Measurements from ENCODE around the gene HSF2BP. TPM values are rescaled to one million over a fixed set of nuclear protein-coding genes. Genes with fewer than 3 reads are reported as not detected.

Gene HSF2BP
- total RNA-seq, 1 experiment from 2014 or later = 4.6 TPM

- intact Hi-C loops (cut with micrococcal nuclease; ENCODE audit: unreplicated experiment) = no loop called here
- CTCF ChIA-PET = no interaction called here
These were observed 34.9 kb downstream of the HSF2BP start for GRCh38 chr21:43624339-43624738.

DNA sequence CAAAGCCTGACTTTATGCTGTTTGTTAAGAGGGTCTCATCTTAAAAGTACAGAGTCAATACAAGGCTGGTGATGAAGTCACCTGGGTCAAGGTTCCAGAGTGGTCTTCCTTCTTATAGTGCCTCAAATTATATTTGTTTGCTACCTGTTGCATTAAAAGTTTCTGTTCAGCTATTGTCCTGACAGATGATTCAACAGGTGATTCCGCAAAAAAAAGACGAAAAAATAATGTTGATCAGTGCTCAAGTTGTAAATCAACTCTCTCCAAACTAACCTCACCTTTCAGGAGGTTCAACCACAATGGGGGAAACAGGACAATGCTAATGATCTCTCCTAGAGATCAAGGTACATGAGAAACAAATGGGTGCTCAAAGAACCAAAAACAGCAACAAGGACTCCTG is 35.7 kb downstream of the HSF2BP start:
- BruUV-seq (replicated peaks) = no TSS peak
- Histone ChIP-seq H3F3A (ENCODE audit: insufficient read depth, low read depth) (no peaks in the 10 kb centered on the region), H3K36me3 (ENCODE audit: low read depth) (0 out of 2 replicates have a peak, but pooled peaks cover 9% of the 10 kb centered on the region), H3K79me2 (ENCODE audit: low read depth) (no peaks in the 10 kb centered on the region), H4K20me1 (ENCODE audit: insufficient read depth) (no peaks in the 10 kb centered on the region), H3K9me2 (ENCODE audit: insufficient read depth) (no peaks in the 10 kb centered on the region), H3K4me3 (no peak overlapping the region), H3K9me3 (ENCODE audit: insufficient read depth, low read depth) (no peaks in the 10 kb centered on the region; the same call in 1 of the 2 replicates), H3K4me1 (replicated peaks; ENCODE audit: insufficient read depth) (no peaks in the 10 kb centered on the region), H2AFZ (no peak overlapping the region), H3K4me2 (no peak overlapping the region), H3K27me3 (ENCODE audit: insufficient read depth, low read depth) (no peaks in the 10 kb centered on the region), H3K27ac (no peak overlapping the region)
- no peak for DNase-seq
- POLR2A ChIA-PET (ENCODE audit: unreplicated experiment) = interaction anchor here (0.7 kb wide), 1 partner anchor 831 kb away, joined by 4 read pairs; no protein-coding TSS in a partner anchor
- CTCF ChIA-PET = no interaction called here
- TF ChIP-seq, protein P1, sequence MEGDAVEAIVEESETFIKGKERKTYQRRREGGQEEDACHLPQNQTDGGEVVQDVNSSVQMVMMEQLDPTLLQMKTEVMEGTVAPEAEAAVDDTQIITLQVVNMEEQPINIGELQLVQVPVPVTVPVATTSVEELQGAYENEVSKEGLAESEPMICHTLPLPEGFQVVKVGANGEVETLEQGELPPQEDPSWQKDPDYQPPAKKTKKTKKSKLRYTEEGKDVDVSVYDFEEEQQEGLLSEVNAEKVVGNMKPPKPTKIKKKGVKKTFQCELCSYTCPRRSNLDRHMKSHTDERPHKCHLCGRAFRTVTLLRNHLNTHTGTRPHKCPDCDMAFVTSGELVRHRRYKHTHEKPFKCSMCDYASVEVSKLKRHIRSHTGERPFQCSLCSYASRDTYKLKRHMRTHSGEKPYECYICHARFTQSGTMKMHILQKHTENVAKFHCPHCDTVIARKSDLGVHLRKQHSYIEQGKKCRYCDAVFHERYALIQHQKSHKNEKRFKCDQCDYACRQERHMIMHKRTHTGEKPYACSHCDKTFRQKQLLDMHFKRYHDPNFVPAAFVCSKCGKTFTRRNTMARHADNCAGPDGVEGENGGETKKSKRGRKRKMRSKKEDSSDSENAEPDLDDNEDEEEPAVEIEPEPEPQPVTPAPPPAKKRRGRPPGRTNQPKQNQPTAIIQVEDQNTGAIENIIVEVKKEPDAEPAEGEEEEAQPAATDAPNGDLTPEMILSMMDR (conservative IDR thresholded peaks at IDR 0.05) = no peak
- no peak for TF ChIP-seq EZH2 (IDR thresholded peaks at IDR 0.05; ENCODE audit: low read depth)
- intact Hi-C loops (cut with micrococcal nuclease; ENCODE audit: unreplicated experiment) = no loop called here

More at GRCh38 chr21:43624339-43624738, 34.9 kb downstream of the HSF2BP start:
- no peaks in the 10 kb centered on the region for H3F3A ChIP-seq (ENCODE audit: insufficient read depth, low read depth)
- no peak for DNase-seq
- no peaks in the 10 kb centered on the region for H4K20me1 ChIP-seq (ENCODE audit: insufficient read depth)
- H2AFZ ChIP-seq = no peak overlapping the region
- no peaks in the 10 kb centered on the region for H3K9me2 ChIP-seq (ENCODE audit: insufficient read depth)
- H3K4me2 ChIP-seq = no peak overlapping the region
- H3K36me3 ChIP-seq (ENCODE audit: low read depth) = 0 out of 2 replicates have a peak, but pooled peaks cover 9% of the 10 kb centered on the region
- no peaks in the 10 kb centered on the region; the same call in 1 of the 2 replicates for H3K9me3 ChIP-seq (ENCODE audit: insufficient read depth, low read depth)
- no peaks in the 10 kb centered on the region for H3K79me2 ChIP-seq (ENCODE audit: low read depth)
- no peaks in the 10 kb centered on the region for H3K27me3 ChIP-seq (ENCODE audit: insufficient read depth, low read depth)
- POLR2A ChIA-PET (ENCODE audit: unreplicated experiment) = interaction anchor here (0.7 kb wide), 1 partner anchor 831 kb away, joined by 4 read pairs; no protein-coding TSS in a partner anchor
- no peaks in the 10 kb centered on the region for H3K4me1 ChIP-seq (replicated peaks; ENCODE audit: insufficient read depth)
- TF ChIP-seq, protein P1 (conservative IDR thresholded peaks at IDR 0.05) = no peak
- no peak for TF ChIP-seq EZH2 (IDR thresholded peaks at IDR 0.05; ENCODE audit: low read depth)
- H3K27ac ChIP-seq = no peak overlapping the region
- H3K4me3 ChIP-seq = no peak overlapping the region
- no TSS peak for BruUV-seq (replicated peaks)

DNA sequence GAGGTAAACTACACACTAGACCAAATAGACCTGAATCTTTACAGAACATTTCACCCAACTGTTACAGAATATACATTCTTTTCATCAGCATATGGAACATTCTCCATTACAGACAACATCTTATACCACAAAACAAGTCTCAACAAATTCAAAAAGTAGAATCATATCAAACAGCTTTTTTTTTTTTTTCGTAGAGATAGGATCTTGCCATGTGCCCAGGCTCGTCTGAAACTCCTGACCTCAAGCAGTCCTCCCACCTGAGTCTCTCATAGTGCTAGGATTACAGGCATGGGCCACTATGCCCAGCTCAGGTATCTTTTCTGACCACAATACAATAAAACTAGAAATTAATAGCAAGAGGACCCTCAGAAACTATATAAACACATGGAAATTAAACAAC is 36.5 kb downstream of the HSF2BP start:
- Histone ChIP-seq H3K4me2 (no peak overlapping the region), H3K36me3 (ENCODE audit: low read depth) (0 out of 2 replicates have a peak, but pooled peaks cover 9% of the 10 kb centered on the region), H2AFZ (no peak overlapping the region), H3K4me3 (no peak overlapping the region), H3K79me2 (ENCODE audit: low read depth) (no peaks in the 10 kb centered on the region), H3K9me3 (ENCODE audit: insufficient read depth, low read depth) (no peaks in the 10 kb centered on the region; the same call in 1 of the 2 replicates), H3K27ac (no peak overlapping the region), H3K27me3 (ENCODE audit: insufficient read depth, low read depth) (no peaks in the 10 kb centered on the region), H3K9me2 (ENCODE audit: insufficient read depth) (no peaks in the 10 kb centered on the region), H3F3A (ENCODE audit: insufficient read depth, low read depth) (no peaks in the 10 kb centered on the region), H3K4me1 (replicated peaks; ENCODE audit: insufficient read depth) (no peaks in the 10 kb centered on the region), H4K20me1 (ENCODE audit: insufficient read depth) (no peaks in the 10 kb centered on the region)
- BruUV-seq (replicated peaks) = no TSS peak
- TF ChIP-seq, protein P1 (conservative IDR thresholded peaks at IDR 0.05) = no peak
- TF ChIP-seq EZH2 (IDR thresholded peaks at IDR 0.05; ENCODE audit: low read depth) = no peak
- CTCF ChIA-PET = no interaction called here
- POLR2A ChIA-PET (ENCODE audit: unreplicated experiment) = no interaction called here
- intact Hi-C loops (cut with micrococcal nuclease; ENCODE audit: unreplicated experiment) = no loop called here
- no peak for DNase-seq

Data from PC-9 (cell line).